GM12872 (cell line): ENCODE results near the gene TSHR.

Experiments used
- CTCF ChIP-seq: IDR thresholded peaks from 3 replicates; pipeline ENCODE4 v1.5.1; 2011; ENCODE audit warnings: low read depth, mild to moderate bottlenecking, low read length, moderate library complexity; ENCODE audit not compliant: insufficient read depth

Gene TSHR

GRCh38 chr14:81091139-81091538 lies 135.7 kb downstream of the TSHR start:
- TF ChIP-seq CTCF = no peak

- TF ChIP-seq CTCF = no peak
These were observed 136.2 kb downstream of the TSHR start for GRCh38 chr14:81091660-81092059.

GRCh38 chr14:81093651-81094050 lies 138.2 kb downstream of the TSHR start:
- no peak for TF ChIP-seq CTCF

- no peak for TF ChIP-seq CTCF
These were observed 140.1 kb downstream of the TSHR start for GRCh38 chr14:81095539-81095938.

GRCh38 chr14:81096656-81097055 lies 141.2 kb downstream of the TSHR start:
- TF ChIP-seq CTCF = no peak

- no peak for TF ChIP-seq CTCF
These were observed 146.8 kb downstream of the TSHR start for GRCh38 chr14:81102217-81102616.

GRCh38 chr14:81103443-81103842 lies 148.0 kb downstream of the TSHR start:
- TF ChIP-seq CTCF = no peak

- TF ChIP-seq CTCF = no peak
These were observed 150.0 kb downstream of the TSHR start for GRCh38 chr14:81105378-81105777.
